ENCODE measurements around the gene ZNF334.

The ZNF334 gene

DNA sequence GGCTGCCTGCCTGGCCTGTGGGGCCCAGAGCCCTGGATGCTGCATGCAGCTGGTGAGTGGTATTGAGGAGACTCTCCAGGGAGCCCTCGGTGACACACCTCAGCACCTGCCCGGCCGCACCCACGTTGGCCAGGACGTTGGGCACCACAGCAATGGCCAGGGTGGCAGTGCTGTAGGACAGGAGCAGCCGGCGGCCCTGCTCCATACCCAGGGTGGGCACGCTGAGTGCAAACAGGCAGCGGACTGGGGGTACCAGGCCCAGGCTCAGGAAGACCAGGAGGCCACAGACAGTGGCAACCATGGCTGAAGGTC, 32.4 kb upstream of the ZNF334 start:
- no peak overlapping the region for H3K4me3 ChIP-seq (ENCODE audit: control insufficient read depth, low read depth, low read length)
- no peak for DNase-seq (ENCODE audit: low read depth)
- TF ChIP-seq, protein P1, sequence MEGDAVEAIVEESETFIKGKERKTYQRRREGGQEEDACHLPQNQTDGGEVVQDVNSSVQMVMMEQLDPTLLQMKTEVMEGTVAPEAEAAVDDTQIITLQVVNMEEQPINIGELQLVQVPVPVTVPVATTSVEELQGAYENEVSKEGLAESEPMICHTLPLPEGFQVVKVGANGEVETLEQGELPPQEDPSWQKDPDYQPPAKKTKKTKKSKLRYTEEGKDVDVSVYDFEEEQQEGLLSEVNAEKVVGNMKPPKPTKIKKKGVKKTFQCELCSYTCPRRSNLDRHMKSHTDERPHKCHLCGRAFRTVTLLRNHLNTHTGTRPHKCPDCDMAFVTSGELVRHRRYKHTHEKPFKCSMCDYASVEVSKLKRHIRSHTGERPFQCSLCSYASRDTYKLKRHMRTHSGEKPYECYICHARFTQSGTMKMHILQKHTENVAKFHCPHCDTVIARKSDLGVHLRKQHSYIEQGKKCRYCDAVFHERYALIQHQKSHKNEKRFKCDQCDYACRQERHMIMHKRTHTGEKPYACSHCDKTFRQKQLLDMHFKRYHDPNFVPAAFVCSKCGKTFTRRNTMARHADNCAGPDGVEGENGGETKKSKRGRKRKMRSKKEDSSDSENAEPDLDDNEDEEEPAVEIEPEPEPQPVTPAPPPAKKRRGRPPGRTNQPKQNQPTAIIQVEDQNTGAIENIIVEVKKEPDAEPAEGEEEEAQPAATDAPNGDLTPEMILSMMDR (IDR thresholded peaks at IDR 0.05; ENCODE audit: control insufficient read depth, insufficient read depth, low read depth, low read length, missing control alignments), result no peak

DNA sequence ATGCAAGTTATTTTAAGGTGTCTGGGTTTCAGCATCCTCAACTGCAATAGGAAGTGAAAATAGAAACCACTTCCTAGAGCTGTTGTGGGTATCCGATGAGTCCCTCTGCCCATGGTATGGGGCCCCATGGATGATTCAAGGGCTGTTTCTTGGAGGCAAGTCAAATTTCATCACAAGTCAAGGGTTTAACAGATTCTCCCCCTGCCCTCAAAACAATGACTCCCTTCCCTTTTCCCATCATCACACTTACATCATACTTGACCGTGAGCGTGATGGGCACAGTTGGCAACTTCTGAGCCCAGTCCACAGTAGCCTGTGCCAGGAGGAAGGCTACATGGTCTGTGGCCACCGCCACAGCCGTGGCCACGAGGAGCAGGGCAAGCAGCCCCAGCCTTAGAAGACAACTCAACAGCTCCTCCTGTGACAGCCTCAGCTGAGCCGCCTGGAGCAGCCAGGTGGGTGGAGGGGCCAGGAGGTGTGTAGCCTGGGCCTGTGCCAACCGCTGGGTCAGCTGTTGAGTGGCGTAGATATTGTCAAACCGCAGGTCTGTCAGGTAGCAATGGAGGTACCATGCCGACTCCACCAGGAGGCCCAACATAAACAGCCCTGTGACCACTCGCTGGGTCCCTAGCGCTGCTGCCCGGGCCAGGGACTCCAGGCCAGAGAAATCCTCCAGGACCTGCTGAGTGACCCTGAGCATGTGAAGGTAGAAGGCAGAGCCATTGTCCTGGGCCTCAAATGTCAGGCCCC, 31.9 kb upstream of the ZNF334 start:
- TF ChIP-seq, protein P1 (IDR thresholded peaks at IDR 0.05; ENCODE audit: control insufficient read depth, insufficient read depth, low read depth, low read length, missing control alignments), result no peak
- H3K4me3 ChIP-seq (ENCODE audit: control insufficient read depth, low read depth, low read length), result no peak overlapping the region
- peak; percentile 14 for DNase-seq (ENCODE audit: low read depth)

DNA sequence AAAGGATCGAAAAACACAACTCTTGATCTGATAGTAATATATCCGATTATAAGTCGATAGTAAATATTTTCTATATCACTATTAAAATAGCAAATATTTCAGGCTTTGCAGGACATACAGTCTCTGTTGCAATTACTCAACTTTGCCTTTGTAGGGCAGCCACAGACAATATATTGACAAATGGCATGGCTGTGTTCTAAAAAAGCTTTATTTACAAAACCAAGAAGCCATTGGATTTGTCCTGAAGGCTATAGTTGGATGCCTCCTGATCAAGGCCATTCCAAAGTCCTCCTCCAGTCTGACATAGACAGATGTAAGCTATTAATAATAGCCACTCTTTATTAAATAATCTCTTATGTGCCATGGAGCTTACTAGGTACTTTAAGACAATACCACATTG, 31.2 kb upstream of the ZNF334 start:
- TF ChIP-seq, protein P1 (IDR thresholded peaks at IDR 0.05; ENCODE audit: control insufficient read depth, insufficient read depth, low read depth, low read length, missing control alignments), result peak; percentile 4
- DNase-seq (ENCODE audit: low read depth), result no peak

DNA sequence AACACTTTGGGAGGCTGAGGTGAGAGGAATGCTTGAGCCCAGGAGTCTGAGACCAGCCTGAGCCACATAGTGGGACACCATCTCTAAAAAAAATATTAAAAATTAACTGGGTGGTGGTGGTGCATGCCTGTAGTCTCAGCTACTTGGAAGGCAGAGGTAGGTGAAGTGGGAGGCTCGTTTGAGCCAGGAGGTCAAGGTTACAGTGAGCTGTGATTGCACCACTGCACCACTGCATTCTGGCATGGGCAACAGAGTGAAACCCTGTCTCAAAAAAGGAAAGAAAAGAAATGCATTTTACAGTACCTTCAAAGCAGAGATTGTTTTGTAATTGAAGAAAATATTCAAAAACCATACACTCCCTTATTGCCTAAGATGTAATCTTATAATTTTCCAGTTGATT, 30.6 kb upstream of the ZNF334 start:
- TF ChIP-seq, protein P1 (IDR thresholded peaks at IDR 0.05; ENCODE audit: control insufficient read depth, insufficient read depth, low read depth, low read length, missing control alignments), result no peak
- DNase-seq (ENCODE audit: low read depth), result no peak
- no peak overlapping the region for H3K4me3 ChIP-seq (ENCODE audit: control insufficient read depth, low read depth, low read length)

More for the DNA sequence above, 31.2 kb upstream of the ZNF334 start:
- H3K4me3 ChIP-seq (ENCODE audit: control insufficient read depth, low read depth, low read length), result no peak overlapping the region

DNA sequence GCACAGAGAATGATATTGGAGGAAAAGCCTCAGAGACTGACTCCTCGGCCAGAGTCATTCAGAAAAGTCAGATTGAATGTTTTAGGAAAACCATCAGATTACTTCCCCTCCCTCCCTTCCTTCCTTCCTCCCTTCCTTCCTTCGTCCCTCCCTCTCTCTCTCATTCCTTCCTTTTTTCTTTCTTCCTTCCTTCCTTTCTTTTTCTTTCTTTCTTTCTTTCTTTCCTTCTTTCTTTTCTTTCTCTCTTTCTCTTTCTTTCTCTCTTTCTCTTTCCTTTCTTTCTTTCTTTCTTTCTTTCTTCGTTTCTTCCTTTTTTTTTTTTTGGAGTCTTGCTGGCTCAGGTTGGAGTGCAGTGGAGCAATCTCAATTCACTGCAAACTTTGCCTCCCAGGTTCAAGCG, 29.7 kb upstream of the ZNF334 start:
- no peak overlapping the region for H3K4me3 ChIP-seq (ENCODE audit: control insufficient read depth, low read depth, low read length)
- DNase-seq (ENCODE audit: low read depth), result no peak
- TF ChIP-seq, protein P1 (IDR thresholded peaks at IDR 0.05; ENCODE audit: control insufficient read depth, insufficient read depth, low read depth, low read length, missing control alignments), result no peak

DNA sequence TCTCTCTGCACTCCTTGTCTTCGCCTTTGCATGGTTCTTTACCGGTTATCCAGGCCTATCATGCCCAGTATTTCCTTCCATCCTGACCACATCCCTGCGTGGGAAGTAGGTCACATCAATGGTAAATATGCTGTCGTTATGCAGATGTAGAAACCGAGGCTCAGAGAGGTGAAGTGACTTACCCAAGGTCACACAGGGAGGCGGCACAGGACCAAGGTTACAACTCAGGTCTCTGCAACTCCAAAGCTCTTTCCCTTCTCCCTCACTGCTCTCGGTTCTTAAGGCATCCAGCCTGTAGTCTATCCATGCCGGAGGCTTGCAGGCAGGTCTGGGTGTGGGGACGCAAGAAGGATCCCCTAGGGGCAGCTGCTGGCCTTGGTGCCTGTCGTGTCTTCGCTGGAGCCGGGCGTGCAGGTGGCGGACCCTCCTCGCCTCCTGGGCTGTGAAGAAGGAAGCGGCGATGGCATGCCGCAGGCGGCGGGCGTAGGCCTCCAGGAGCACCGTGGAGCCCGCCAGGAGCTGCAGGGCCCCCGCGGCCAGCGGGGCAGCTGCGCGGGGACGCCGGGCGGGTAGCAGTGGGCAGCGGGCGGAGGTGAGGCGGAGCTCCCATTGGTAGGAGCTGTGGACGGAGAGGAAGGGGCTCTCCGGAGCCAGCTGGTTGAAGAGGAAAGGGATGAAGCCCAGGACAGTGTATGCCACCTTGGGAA, 28.0 kb upstream of the ZNF334 start:
- no peak overlapping the region for H3K4me3 ChIP-seq (ENCODE audit: control insufficient read depth, low read depth, low read length)
- no peak for DNase-seq (ENCODE audit: low read depth)
- TF ChIP-seq, protein P1 (IDR thresholded peaks at IDR 0.05; ENCODE audit: control insufficient read depth, insufficient read depth, low read depth, low read length, missing control alignments), result no peak

Data from AG09309 (cell line).